Stimulated activated CD8-positive, alpha-beta memory T cell treated with anti-CD3 and anti-CD28 coated beads, Interleukin-4, amount 100 ng/mL, for 48 hours (primary cell): Measurements from ENCODE around the gene LEFTY1.
"Not testable (repeated sequence)": the region's sequence is repeated elsewhere in the genome, so short reads cannot be mapped to it uniquely, and the experiment has no call there.

Experiments used
- DNase-seq: peaks from one replicate; pipeline ENCODE4 v3.0.0-alpha.2; 2020

LEFTY1 gene

DNA sequence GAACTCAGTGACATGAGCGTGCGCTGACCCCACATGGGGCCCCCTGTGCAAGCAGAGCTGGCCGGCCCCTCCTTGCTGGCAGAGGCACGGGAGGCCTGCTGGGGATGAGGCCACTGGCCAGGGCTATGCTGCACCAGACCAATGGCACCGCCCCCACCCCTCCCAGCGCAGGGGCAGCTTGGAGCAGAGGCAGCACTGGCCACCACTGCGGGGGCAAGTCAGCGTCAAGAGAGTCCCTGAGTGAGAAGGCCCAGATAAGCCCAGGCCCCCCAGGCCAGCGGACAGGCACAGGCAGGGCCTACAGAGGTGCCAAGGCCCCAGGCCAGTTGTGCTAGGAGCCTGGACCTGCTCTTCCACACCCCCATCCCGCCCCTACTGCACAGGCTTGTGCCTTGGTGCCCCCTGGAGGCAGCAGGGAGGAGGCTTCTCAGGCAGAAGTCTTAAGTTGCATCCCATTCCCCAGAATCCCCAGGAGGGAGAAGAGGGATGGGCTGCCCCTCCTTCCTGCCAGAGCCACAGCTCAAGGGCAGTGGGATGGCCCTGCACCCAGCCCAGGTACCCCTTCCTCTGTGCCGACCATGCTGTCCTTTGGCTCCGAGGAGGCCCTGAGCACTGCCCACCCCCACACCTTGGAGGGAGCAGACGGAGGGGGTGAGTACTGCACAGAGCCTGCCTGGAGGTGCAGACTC, 43.2 kb downstream of the LEFTY1 start:
- no peak for DNase-seq

DNA sequence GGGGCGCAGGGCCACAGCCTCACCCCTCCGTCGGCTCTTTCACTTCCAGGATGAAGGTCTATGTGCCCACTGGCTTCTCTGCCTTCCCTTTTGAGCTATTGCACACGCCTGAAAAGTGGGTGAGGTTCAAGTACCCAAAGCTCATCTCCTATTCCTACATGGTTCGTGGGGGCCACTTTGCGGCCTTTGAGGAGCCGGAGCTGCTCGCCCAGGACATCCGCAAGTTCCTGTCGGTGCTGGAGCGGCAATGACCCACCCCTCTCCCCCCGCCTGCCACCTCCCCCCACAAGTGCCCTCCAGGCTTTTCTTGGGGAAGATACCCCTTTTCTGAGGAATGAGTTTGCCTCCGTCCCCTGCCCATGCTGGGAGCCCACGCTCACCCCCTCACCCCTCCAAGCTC, 43.8 kb downstream of the LEFTY1 start:
- DNase-seq = no peak

DNA sequence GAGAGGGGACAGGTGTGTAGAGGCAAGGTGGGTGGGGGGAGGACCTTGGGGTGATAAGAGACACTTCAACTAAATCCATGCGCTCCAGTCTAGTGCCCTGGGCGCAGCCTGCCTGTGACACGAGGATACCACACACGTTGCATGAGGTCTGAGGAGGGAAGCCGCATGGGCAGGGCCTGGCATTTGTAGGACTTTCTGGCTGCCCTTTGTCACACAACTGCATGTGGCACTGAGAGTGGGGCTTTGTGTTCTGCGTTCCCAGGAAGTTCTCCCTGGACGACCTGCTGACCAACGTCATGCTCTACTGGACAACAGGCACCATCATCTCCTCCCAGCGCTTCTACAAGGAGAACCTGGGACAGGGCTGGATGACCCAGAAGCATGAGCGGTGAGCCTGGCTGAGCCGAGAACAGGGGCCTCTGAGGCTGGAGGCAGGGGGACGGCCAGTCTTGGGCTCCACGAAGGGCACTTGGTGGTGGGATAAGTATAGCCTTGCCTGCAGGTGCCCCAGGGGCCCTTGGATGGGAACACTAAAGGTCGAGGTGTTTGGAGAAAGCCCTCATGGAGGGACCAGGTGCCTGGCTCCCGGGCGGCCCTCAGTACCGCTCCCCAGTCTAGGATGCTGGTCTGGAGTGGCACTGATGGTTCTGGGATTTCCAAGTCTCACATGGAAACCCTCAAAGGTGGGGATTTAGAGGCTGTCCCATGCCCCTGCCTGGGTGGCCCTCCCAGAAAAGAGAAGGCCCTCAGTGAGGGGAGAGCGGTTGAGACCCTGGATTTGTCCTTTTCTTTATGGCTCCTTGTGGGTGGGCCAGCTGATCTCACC, 44.5 kb downstream of the LEFTY1 start:
- no peak for DNase-seq

DNA sequence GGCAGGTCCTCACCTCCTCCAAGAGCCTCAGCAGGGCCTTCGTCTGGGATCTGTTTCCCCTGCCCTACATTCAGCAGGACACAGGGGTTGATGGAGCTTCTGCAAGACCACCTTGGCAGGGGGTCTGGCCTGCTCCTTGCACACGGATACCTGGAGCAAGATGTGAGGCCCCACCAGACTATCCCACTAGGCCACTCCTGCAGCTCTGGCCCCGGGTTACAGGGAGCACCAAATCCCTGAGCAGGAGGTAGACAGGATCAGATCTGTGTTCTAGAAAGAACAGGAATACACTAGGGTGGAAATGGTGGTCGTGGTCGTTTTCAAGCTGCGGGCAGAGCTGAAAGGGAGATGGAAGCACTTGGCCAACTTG, 45.5 kb downstream of the LEFTY1 start:
- no peak for DNase-seq

DNA sequence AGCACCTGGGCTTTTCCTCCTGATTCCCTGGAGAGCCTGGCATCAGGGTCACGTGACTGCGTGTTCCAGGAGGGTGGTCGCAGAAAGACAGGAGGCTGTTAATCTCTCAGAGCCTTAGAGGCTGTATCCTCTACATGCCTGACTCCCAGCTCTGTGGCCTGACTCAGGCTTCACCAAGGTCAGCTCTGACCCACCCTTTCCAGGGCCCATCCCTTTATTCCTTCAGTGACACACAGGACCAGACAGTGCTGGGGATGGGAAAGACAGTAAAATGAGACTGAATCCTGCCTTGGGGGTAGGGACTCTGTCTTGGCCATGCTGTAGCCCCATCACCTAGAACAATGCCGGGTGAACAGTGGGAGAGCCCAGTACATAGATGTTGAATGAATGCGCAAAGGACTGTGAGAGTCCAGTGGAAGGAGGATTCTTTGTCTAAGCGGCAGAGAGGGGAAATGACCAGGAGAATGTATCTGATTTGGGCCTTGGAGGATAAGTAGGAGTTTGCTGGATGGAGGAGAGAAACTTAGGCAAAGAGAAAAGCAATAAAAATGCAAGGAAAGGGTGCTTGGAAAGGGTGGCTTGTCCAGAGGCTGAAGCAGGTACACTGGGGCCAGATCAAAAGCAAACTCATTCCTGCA, 46.0 kb downstream of the LEFTY1 start:
- no peak for DNase-seq

DNA sequence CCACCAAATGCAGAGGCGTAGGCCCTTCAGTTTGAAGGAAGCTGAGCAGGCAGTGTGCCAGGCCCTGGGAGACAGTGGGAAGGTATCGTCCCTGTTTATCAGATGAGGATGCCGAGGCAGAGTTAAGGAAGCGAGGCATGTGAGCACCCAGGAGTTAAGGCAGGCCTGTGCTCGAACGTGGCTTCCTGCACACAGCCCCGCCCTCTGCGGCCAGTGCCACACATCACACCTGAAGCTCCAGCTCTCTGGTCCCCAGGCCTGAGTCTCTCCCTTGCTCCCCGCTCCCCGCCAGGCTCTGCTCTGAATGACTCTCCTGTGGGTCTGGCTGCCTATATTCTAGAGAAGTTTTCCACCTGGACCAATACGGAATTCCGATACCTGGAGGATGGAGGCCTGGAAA, 46.9 kb downstream of the LEFTY1 start:
- no peak for DNase-seq

DNA sequence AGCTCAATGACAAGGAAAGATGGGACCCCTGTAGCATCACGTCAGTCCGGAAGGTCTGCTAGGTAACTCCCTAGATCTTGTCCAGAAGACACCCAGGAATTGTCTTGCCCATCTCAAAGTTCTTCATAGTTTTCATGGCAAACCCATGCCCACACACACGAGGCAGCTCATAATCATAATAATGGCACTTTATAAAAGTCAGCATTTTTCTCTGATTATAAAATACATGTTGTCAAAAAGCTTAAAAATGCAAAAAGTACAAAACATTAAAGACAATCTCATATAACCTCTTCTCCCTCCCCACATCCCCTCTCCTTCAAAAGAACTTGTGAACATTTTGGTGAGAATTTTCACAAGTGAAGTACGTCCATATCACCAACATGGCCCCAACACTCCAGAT, 48.2 kb downstream of the LEFTY1 start:
- DNase-seq = no peak

DNA sequence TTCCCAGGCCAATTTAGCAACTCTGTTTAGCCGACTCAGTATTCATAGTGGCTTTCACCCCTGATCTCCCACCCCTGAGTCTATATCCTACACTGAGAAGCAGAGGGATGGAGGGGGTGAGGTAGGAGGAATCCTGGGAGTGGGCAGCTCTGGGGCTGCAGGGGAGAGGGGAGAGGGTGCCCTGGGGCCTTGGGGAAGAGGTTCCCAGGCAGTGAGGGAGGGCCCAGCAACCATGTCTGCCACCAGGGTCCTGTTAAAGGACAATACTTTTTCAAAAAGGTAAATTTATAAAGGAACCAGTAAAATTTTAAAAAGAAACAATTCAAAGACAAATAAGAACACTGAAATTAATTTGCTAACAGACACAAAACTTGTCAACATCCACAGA, 48.7 kb downstream of the LEFTY1 start:
- no peak for DNase-seq

DNA sequence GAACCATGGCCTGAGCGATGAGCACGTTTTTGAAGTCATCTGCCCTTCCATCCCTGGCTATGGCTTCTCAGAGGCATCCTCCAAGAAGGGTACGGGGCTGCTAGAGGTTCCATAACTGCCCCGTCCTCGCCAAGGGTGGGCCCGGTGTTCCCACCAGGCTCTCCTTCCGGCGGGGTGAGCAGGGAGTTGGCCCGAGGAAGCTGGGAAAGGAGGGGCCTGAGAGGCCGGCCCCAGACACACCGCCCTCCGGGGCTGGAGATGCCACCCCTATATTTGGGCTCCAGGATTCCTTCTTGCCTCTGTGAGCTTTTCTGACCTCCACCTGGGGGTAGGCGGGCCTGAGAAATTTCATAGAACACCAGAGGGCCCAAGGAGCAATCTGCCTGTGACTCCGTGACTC, 50.2 kb downstream of the LEFTY1 start:
- no peak for DNase-seq

DNA sequence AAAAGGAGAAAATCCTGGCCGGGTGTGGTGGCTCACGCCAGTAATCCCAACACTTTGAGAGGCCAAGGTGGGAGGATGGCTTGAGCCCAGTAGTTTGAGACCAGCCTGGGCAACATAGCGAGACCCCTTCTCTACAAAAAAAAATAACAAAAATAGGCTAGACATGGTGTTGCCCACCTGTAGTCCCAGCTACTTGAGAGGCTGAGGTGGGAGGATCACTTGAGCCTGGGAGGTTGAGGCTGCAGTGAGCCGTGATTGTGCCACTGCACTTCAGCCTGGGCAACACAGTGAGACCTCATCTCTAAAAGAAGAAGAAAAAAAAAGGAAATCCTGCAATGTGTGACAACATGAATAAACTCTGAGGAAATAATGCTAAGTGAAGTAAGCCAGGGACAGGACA, 52.6 kb downstream of the LEFTY1 start:
- not testable (repeated sequence) for DNase-seq
